ENCODE results near the gene RMDN2. TPM values are rescaled to one million over a fixed set of nuclear protein-coding genes. Genes with fewer than 3 reads are reported as not detected.
A peak's percentile ranks its signal among the peaks of the same experiment; 100 is the strongest.

Gene RMDN2
- total and polyA plus RNA-seq, 10 of the 15 experiments (the other 5 are each of a cell fraction or from before 2014, with no cell fraction given), result 2.6 to 12.4 (median 9.2) TPM

DNA sequence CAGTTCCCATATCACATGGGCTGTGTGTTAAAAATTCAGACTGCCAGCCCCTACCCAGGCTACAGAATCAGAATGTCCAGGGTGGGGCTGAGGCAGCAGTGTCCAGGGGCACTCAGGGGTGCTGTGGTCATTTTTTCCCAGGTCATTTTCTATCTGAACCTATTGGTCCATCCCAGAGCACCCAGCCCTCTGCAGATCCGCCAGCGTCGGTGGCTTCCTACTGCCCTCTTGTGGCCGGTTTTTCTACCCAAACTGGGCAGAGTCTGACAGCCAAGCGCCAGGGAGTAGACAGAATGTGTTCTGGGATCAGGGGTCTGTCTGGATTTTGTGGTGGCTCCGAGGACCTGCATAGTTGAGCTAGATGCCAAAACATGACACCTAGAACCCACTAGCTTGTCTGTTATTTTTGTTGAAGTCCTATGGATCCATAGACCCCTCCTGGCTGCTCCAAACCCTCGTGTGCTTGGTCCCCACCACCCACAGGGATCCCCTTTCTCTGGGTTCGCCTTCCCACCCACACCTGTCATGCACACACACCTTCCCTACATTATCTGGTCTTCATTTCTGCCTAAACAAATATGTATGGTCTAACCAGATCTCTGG is 34.1 kb upstream of the RMDN2 start (continued):
- no peak for TF ChIP-seq ZNF274 (IDR thresholded peaks at IDR 0.05; ENCODE audit: insufficient read depth, insufficient read length)
- no peak for TF ChIP-seq YBX1 (IDR thresholded peaks at IDR 0.05)
- no peak for TF ChIP-seq PML (IDR thresholded peaks at IDR 0.05; ENCODE audit: low read length)
- TF ChIP-seq, protein P1, sequence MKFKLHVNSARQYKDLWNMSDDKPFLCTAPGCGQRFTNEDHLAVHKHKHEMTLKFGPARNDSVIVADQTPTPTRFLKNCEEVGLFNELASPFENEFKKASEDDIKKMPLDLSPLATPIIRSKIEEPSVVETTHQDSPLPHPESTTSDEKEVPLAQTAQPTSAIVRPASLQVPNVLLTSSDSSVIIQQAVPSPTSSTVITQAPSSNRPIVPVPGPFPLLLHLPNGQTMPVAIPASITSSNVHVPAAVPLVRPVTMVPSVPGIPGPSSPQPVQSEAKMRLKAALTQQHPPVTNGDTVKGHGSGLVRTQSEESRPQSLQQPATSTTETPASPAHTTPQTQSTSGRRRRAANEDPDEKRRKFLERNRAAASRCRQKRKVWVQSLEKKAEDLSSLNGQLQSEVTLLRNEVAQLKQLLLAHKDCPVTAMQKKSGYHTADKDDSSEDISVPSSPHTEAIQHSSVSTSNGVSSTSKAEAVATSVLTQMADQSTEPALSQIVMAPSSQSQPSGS (IDR thresholded peaks at IDR 0.05; ENCODE audit: low read length), result no peak
- TF ChIP-seq SMC3 (IDR thresholded peaks at IDR 0.05; ENCODE audit: borderline replicate concordance, low read length), result peak; percentile 85
- peak in 1 of 2 experiments; percentile 15; a peak in 1 of 4 replicates for TF ChIP-seq EP300 (IDR thresholded peaks at IDR 0.05; ENCODE audit: borderline replicate concordance in 1 of 2, control insufficient read depth in 1 of 2, low read depth in 2 of 2, low read length in 2 of 2)
- TF ChIP-seq, protein P2, sequence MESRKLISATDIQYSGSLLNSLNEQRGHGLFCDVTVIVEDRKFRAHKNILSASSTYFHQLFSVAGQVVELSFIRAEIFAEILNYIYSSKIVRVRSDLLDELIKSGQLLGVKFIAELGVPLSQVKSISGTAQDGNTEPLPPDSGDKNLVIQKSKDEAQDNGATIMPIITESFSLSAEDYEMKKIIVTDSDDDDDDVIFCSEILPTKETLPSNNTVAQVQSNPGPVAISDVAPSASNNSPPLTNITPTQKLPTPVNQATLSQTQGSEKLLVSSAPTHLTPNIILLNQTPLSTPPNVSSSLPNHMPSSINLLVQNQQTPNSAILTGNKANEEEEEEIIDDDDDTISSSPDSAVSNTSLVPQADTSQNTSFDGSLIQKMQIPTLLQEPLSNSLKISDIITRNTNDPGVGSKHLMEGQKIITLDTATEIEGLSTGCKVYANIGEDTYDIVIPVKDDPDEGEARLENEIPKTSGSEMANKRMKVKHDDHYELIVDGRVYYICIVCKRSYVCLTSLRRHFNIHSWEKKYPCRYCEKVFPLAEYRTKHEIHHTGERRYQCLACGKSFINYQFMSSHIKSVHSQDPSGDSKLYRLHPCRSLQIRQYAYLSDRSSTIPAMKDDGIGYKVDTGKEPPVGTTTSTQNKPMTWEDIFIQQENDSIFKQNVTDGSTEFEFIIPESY (IDR thresholded peaks at IDR 0.05), result no peak
- TF ChIP-seq, protein P3, sequence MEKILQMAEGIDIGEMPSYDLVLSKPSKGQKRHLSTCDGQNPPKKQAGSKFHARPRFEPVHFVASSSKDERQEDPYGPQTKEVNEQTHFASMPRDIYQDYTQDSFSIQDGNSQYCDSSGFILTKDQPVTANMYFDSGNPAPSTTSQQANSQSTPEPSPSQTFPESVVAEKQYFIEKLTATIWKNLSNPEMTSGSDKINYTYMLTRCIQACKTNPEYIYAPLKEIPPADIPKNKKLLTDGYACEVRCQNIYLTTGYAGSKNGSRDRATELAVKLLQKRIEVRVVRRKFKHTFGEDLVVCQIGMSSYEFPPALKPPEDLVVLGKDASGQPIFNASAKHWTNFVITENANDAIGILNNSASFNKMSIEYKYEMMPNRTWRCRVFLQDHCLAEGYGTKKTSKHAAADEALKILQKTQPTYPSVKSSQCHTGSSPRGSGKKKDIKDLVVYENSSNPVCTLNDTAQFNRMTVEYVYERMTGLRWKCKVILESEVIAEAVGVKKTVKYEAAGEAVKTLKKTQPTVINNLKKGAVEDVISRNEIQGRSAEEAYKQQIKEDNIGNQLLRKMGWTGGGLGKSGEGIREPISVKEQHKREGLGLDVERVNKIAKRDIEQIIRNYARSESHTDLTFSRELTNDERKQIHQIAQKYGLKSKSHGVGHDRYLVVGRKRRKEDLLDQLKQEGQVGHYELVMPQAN (conservative IDR thresholded peaks at IDR 0.05), result no peak
- TF ChIP-seq MEF2A (IDR thresholded peaks at IDR 0.05; ENCODE audit: insufficient read depth, low read depth, low read length), result 0 out of 2 replicates have a peak, but pooled peaks have one; percentile 5
- no peak for TF ChIP-seq KLF5 (IDR thresholded peaks at IDR 0.05; ENCODE audit: partially characterized antibody)
